GM10266 (cell line): ENCODE data around the gene PIKFYVE.

Source experiments
- DNase-seq: peaks from one replicate; pipeline ENCODE4 v3.0.0; 2012; ENCODE audit errors: extremely low spot score
- TF ChIP-seq, protein P1 (sequence below): IDR thresholded peaks from 2 replicates; pipeline ENCODE4 v1.5.1; 2012; ENCODE audit warnings: mild to moderate bottlenecking, low read depth; ENCODE audit not compliant: control insufficient read depth, insufficient read depth; ENCODE audit errors: missing control alignments

The PIKFYVE gene

GRCh38 chr2:208239770-208240493 lies 26.1 kb upstream of the PIKFYVE start:
- TF ChIP-seq, protein P1, sequence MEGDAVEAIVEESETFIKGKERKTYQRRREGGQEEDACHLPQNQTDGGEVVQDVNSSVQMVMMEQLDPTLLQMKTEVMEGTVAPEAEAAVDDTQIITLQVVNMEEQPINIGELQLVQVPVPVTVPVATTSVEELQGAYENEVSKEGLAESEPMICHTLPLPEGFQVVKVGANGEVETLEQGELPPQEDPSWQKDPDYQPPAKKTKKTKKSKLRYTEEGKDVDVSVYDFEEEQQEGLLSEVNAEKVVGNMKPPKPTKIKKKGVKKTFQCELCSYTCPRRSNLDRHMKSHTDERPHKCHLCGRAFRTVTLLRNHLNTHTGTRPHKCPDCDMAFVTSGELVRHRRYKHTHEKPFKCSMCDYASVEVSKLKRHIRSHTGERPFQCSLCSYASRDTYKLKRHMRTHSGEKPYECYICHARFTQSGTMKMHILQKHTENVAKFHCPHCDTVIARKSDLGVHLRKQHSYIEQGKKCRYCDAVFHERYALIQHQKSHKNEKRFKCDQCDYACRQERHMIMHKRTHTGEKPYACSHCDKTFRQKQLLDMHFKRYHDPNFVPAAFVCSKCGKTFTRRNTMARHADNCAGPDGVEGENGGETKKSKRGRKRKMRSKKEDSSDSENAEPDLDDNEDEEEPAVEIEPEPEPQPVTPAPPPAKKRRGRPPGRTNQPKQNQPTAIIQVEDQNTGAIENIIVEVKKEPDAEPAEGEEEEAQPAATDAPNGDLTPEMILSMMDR, result no peak
- DNase-seq, result no peak

GRCh38 chr2:208240619-208241209 lies 25.3 kb upstream of the PIKFYVE start:
- TF ChIP-seq, protein P1, result no peak
- DNase-seq, result no peak

GRCh38 chr2:208244422-208244821 lies 21.6 kb upstream of the PIKFYVE start:
- TF ChIP-seq, protein P1, result no peak
- DNase-seq, result no peak

DNA sequence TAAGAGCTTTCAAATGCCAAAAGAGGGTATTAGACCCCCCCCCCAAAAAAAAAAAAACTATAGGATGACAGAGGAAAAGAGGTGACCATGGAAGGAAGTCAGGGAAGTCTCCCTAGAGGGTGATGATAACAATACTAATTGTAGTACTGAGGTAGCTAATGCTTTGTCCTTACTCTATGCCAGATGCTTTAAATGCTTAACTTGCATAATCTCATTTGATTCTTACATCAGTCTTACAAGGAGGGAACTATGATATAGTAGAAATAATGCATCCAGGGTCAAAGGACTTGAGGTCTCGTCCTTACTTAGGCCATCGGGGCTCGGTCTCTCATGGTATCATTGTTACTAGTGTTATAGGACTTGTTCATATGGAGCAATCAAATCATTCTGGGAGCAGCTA lies 20.3 kb upstream of the PIKFYVE start:
- TF ChIP-seq, protein P1, result no peak
- DNase-seq, result no peak

DNA sequence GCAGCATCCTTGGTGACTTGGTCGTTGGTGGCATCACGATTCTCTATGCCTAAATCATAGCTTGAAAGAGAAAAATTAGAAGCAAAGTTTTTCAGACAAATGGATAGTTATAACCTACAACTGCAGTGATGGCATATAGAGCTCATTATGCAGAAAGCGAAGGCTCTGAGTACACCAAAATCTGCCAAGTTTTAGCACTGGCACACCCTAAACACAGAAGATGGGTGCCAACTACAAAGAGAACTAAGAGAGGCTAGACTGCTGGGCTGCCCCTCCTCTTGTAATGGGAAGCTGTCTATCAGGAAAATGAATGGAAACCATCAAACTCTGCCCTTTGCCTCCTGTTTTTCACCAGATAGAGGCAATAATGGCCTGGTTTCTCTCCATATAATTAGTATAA lies 17.5 kb upstream of the PIKFYVE start:
- TF ChIP-seq, protein P1, result no peak
- no peak for DNase-seq

DNA sequence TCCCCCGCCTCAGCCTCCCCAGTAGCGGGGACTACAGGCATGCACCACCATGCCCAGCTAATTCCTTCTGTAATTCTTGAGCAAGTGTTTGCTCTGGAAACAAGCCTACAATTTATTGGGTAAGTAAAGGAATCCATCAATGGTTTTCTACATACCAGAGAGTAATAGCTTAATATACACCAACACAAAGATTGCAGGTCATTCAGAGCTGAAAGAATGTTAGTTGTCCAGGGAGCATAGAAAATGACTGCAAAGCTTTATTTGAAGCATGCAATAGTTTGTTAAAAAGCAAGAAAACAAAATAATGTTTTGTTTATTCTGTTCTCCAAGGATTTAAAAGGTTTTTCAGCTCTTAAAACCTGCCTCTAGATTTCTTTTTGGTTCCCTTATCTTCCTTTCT lies 16.8 kb upstream of the PIKFYVE start:
- no peak for DNase-seq
- TF ChIP-seq, protein P1, result no peak

DNA sequence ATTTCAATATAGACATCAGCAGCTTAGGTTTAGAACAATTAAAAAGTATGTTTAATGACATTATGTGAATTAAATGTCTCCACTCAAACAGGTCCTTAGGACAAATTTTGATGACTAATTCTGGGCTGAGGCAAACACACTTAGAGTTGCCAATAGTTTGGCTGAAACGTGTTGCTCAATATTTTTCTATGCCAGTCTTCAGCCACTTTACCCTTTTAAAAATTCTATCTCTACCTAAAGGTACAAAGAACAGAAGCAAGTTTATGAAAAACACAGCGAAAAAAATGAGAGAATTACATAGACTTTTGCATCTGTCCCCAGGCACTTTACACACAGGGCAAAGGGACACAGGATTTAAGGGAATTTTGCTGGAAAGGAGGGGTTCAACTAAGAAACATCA lies 15.7 kb upstream of the PIKFYVE start:
- TF ChIP-seq, protein P1, result no peak
- no peak for DNase-seq
